ENCODE measurements around the gene PLEKHA1. TPM values are rescaled to one million over a fixed set of nuclear protein-coding genes. Genes with fewer than 3 reads are reported as not detected.

The PLEKHA1 gene
- total and polyA plus RNA-seq, 2 donors (not counting 3 experiments of a cell fraction or from before 2014, with no cell fraction given) = 21.6 to 58.8 TPM

GRCh38 chr10:122455376-122456079, 81.0 kb downstream of the PLEKHA1 start:
- no peaks in the 10 kb centered on the region for H4K20me1 ChIP-seq (replicated peaks; ENCODE audit: control insufficient read depth, extremely low read depth, insufficient read depth, low read length)
- H3K4me2 ChIP-seq (ENCODE audit: insufficient read depth, low read length) = no peak overlapping the region
- FAIRE-seq (no peak), DNase-seq (ENCODE audit: low read depth, low spot score) (no peak)
- ChIA-PET CTCF (interaction anchor here (1.1 to 2.4 kb wide), 4 partner anchors 8 to 110 kb away, joined by 3 to 11 read pairs (median 5); no protein-coding TSS in a partner anchor), POLR2A (interaction anchor here (0.6 kb wide), 1 partner anchor 28 kb away, joined by 5 read pairs; no protein-coding TSS in a partner anchor)
- H2AFZ ChIP-seq (ENCODE audit: low read depth, low read length) = no peak overlapping the region
- BruUV-seq (replicated peaks) = no TSS peak
- dilution Hi-C loops (cut with MboI; ENCODE audit: extremely low pct_ligation_motif_present, low sequenced_read_pairs) = no loop called here
- H3K79me2 ChIP-seq (ENCODE audit: control insufficient read depth, insufficient read depth, low read length) = no peaks in the 10 kb centered on the region
- no peaks in the 10 kb centered on the region for H3K9me1 ChIP-seq (replicated peaks; ENCODE audit: control insufficient read depth, extremely low read depth, insufficient read depth, low read length)
- TF ChIP-seq FOS (IDR thresholded peaks at IDR 0.05; ENCODE audit: borderline replicate concordance, insufficient read depth, low read length) (no peak), EZH2 (IDR thresholded peaks at IDR 0.05; ENCODE audit: borderline replicate concordance, low read depth, low read length, severe bottlenecking) (no peak), JUN (IDR thresholded peaks at IDR 0.05; ENCODE audit: borderline replicate concordance, insufficient read depth, insufficient read length, low read depth) (no peak), POLR2AphosphoS5 (IDR thresholded peaks at IDR 0.05; ENCODE audit: insufficient read depth, low read depth, low read length) (no peak), MYC (IDR thresholded peaks at IDR 0.05; ENCODE audit: low read depth, low read length) (no peak), POLR2A (IDR thresholded peaks at IDR 0.05; ENCODE audit: low read depth, low read length) (no peak), CTCF (IDR thresholded peaks at IDR 0.05; ENCODE audit: extremely low read depth in 1 of 2, insufficient read depth in 1 of 2, low read depth in 1 of 2, low read length in 2 of 2) (no peak), MAX (IDR thresholded peaks at IDR 0.05; ENCODE audit: insufficient read depth, insufficient read length) (no peak), GATA2 (IDR thresholded peaks at IDR 0.05; ENCODE audit: insufficient read depth, insufficient read length, low read depth, low read length) (no peak)
- H3K27ac ChIP-seq (ENCODE audit: insufficient read depth, low read depth, low read length) = no peak overlapping the region
- H3K27me3 ChIP-seq (ENCODE audit: control insufficient read depth in 2 of 2, insufficient read depth in 2 of 2, low read length in 2 of 2) = no peaks in the 10 kb centered on the region
- no peak overlapping the region for H3K4me3 ChIP-seq (replicated peaks in 1 of 3; ENCODE audit: insufficient read depth in 1 of 3, low read depth in 1 of 3, low read length in 3 of 3)
- intact Hi-C loops (cut with micrococcal nuclease) = no loop called here
- H3K36me3 ChIP-seq (ENCODE audit: control insufficient read depth in 2 of 2, extremely low read depth in 1 of 2, insufficient read depth in 2 of 2, low read length in 2 of 2) = no peaks in the 10 kb centered on the region
- peaks cover 6% of the 10 kb centered on the region for H3K4me1 ChIP-seq (ENCODE audit: control insufficient read depth, extremely low read depth, insufficient read depth, low read length)
- H3K9ac ChIP-seq (replicated peaks; ENCODE audit: extremely low read depth, insufficient read depth, low read length) = no peak overlapping the region
- H3K9me3 ChIP-seq (replicated peaks; ENCODE audit: control insufficient read depth, insufficient read depth, low read length) = no peaks in the 10 kb centered on the region
